NT2/D1 (cell line): ENCODE data around the gene ZNF32.

ENCODE experiments used
- SUZ12 ChIP-seq: IDR thresholded peaks from 2 replicates; pipeline ENCODE4 v1.6.1; 2011; ENCODE audit not compliant: insufficient read length, insufficient read depth; ENCODE audit errors: extremely low read depth
- YY1 ChIP-seq: IDR thresholded peaks from 2 replicates; pipeline ENCODE4 v1.6.1; 2011; ENCODE audit not compliant: insufficient read length, insufficient read depth
- ZNF274 ChIP-seq: IDR thresholded peaks from 2 replicates; pipeline ENCODE4 v1.6.1; 2011; ENCODE audit warnings: mild to moderate bottlenecking, low read depth, low read length

DNA sequence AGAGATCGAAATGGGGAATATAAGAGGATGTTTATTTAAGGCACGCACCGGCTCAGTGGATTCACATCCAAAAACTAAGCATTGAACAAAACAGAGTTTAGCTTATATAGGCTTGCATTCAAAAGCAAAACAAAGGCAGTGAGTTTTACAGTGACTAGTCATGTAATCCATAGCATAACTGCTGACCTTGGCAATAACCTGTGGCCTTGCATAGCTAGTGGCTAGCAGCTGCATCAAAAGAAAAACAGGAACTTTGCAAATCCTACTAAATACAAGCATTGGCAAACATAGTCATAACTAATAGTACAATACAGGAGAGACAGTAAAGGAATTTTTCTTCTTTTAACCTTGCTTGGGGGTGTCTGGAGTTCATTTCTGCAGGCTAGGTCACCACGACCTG, 52.1 kb downstream of the ZNF32 start:
- TF ChIP-seq YY1 (no peak), ZNF274 (no peak), SUZ12 (no peak)
